OCI-LY3 (cell line): ENCODE results near the gene MACROD2.

Source experiments
- H2AFZ ChIP-seq: fragments of 200-600, 300-600 bp; shearing (Covaris generic); 2 replicates; pipeline ENCODE4 v1.6.0; 2014; ENCODE audit warnings: antibody characterized with exemption, low read depth, low read length
- H3K27ac ChIP-seq: fragments of 200-600, 300-600 bp; sonication (generic); 2 replicates; pipeline ENCODE4 v1.5.1; 2014; ENCODE audit warnings: mild to moderate bottlenecking, low read length, moderate library complexity, mixed read lengths
- H3K27me3 ChIP-seq: fragments of 200-600, 300-600 bp; sonication (generic); 2 replicates; pipeline ENCODE4 v1.6.1; 2014; ENCODE audit warnings: low read depth, low read length, mixed read lengths
- H3K36me3 ChIP-seq: fragments of 200-600, 300-600 bp; sonication (generic); replicated peaks from 2 replicates; pipeline ENCODE3; 2014; ENCODE audit warnings: low read depth, low read length, mixed read lengths
- H3K4me1 ChIP-seq: fragments of 300-600, 200-600 bp; sonication (generic); 2 replicates; pipeline ENCODE4 v1.6.1; 2014; ENCODE audit warnings: low read length, mixed read lengths
- H3K4me2 ChIP-seq: fragments of 200-600, 300-600 bp; sonication (generic); 2 replicates; pipeline ENCODE4 v1.6.1; 2014; ENCODE audit warnings: low read length, mixed read lengths
- H3K4me3 ChIP-seq: fragments of 300-600, 200-600 bp; sonication (generic); 2 replicates; pipeline ENCODE4 v1.5.1; 2014; ENCODE audit warnings: antibody characterized with exemption, mild to moderate bottlenecking, low read length, moderate library complexity
- H3K79me2 ChIP-seq: fragments of 300-600, 200-600 bp; shearing (Covaris generic); 2 replicates; pipeline ENCODE4 v1.6.1; 2014; ENCODE audit warnings: mild to moderate bottlenecking, low read length, mixed read lengths
- H3K9ac ChIP-seq: fragments of 300-600, 200-600 bp; shearing (Covaris generic); 2 replicates; pipeline ENCODE4 v1.6.0; 2014; ENCODE audit warnings: mild to moderate bottlenecking, low read length, moderate library complexity
- H3K9me3 ChIP-seq: fragments of 200-600, 300-600 bp; shearing (Covaris generic); 2 replicates; pipeline ENCODE4 v1.6.1; 2014; ENCODE audit warnings: low read length, mixed read lengths; ENCODE audit not compliant: insufficient read depth
- H4K20me1 ChIP-seq: fragments of 200-600, 300-600 bp; sonication (generic); 2 replicates; pipeline ENCODE4 v1.6.1; 2016; ENCODE audit warnings: low read length, mixed read lengths; ENCODE audit not compliant: insufficient read depth
- EZH2phosphoT487 ChIP-seq: fragments of 200-600 bp; shearing (Covaris generic); IDR thresholded peaks from 2 replicates; pipeline ENCODE4 v1.6.1; 2018; ENCODE audit warnings: antibody characterized with exemption, mixed run types, low read depth
- TF ChIP-seq, protein P1 (sequence below): fragments of 200-600, 300-600 bp; sonication (generic); IDR thresholded peaks from 2 replicates; pipeline ENCODE4 v1.5.1; 2014; ENCODE audit warnings: antibody characterized with exemption, low read length, low read depth

Gene MACROD2

DNA sequence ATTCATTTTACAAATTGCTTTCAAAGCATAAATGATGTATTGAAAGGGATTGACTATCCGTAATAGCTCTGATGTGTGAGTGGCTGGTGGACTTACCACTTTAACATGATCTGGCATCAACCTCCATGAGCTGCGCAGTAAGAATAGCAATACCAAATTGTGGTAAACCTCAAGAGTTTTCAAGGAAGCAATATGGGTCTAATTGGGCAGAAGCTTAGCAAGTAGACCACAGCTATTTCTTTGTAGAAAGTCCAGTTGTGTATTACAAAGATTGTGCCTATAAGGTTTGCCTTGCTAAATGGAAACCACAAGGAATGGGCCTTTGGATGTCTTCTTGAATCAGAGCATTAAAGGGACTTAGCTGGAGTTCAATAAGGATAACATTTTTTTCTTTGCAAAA is 1841.3 kb downstream of the MACROD2 start:
- no peak overlapping the region for H3K4me3 ChIP-seq
- no peak overlapping the region for H2AFZ ChIP-seq
- H4K20me1 ChIP-seq: no peaks in the 10 kb centered on the region
- no peak for TF ChIP-seq EZH2phosphoT487
- no peaks in the 10 kb centered on the region for H3K4me1 ChIP-seq
- H3K27me3 ChIP-seq: 0 out of 2 replicates have a peak, but pooled peaks cover 6% of the 10 kb centered on the region
- H3K79me2 ChIP-seq: no peaks in the 10 kb centered on the region
- H3K36me3 ChIP-seq: peaks cover 3% of the 10 kb centered on the region
- H3K27ac ChIP-seq: no peak overlapping the region
- H3K9ac ChIP-seq: no peak overlapping the region
- H3K4me2 ChIP-seq: no peak overlapping the region
- H3K9me3 ChIP-seq: peaks cover 8% of the 10 kb centered on the region; the same call in 1 of the 2 replicates

DNA sequence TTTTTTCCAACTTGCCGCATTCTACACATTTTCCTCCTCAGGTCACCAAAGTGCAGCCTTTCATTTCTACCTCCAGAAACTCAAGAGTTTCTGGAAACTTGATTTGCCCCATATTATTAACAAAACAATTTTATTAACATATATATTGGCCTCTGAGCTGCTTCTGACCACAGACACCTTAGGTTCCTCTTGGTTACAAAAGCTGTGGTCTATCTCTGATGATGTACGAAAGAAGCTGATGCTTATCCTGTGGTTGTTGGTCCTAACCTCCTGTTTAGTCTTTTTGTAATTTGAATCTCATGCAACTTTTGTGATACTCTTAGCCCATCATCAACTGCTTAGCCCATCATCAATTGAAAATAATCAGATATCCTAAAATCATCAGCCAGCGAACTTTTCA is 1842.2 kb downstream of the MACROD2 start:
- Histone ChIP-seq H3K9ac (no peak overlapping the region), H3K4me1 (no peaks in the 10 kb centered on the region), H2AFZ (no peak overlapping the region), H3K27ac (no peak overlapping the region), H3K36me3 (peaks cover 3% of the 10 kb centered on the region), H3K4me3 (no peak overlapping the region), H3K79me2 (no peaks in the 10 kb centered on the region), H4K20me1 (no peaks in the 10 kb centered on the region), H3K4me2 (no peak overlapping the region), H3K9me3 (peaks cover 8% of the 10 kb centered on the region; the same call in 1 of the 2 replicates), H3K27me3 (0 out of 2 replicates have a peak, but pooled peaks cover 6% of the 10 kb centered on the region)
- no peak for TF ChIP-seq EZH2phosphoT487
- TF ChIP-seq, protein P1, sequence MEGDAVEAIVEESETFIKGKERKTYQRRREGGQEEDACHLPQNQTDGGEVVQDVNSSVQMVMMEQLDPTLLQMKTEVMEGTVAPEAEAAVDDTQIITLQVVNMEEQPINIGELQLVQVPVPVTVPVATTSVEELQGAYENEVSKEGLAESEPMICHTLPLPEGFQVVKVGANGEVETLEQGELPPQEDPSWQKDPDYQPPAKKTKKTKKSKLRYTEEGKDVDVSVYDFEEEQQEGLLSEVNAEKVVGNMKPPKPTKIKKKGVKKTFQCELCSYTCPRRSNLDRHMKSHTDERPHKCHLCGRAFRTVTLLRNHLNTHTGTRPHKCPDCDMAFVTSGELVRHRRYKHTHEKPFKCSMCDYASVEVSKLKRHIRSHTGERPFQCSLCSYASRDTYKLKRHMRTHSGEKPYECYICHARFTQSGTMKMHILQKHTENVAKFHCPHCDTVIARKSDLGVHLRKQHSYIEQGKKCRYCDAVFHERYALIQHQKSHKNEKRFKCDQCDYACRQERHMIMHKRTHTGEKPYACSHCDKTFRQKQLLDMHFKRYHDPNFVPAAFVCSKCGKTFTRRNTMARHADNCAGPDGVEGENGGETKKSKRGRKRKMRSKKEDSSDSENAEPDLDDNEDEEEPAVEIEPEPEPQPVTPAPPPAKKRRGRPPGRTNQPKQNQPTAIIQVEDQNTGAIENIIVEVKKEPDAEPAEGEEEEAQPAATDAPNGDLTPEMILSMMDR: no peak

DNA sequence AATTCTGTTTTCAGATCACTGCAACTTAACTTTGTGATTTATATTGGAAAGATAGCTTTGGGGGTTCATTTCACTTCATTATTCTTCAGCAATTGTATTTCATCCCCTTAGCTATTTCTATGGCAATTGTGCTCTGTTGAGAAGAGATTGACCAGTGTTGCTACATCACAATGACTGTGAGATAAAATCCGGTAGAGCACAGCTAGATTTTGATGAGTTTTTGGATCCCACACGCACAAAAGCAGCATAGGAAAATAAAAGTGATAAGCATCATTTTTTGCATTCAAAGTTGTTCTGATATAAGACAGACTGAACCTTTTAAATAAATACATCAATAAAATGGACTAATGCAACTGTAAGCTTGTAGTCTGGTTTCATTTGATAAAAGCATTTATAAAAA is 1843.2 kb downstream of the MACROD2 start:
- Histone ChIP-seq H4K20me1 (no peaks in the 10 kb centered on the region), H3K79me2 (no peaks in the 10 kb centered on the region), H3K4me2 (no peak overlapping the region), H3K4me1 (peaks cover 8% of the 10 kb centered on the region), H3K36me3 (peaks cover 3% of the 10 kb centered on the region), H3K9me3 (peaks cover 8% of the 10 kb centered on the region; the same call in 1 of the 2 replicates), H3K27ac (no peak overlapping the region), H3K27me3 (0 out of 2 replicates have a peak, but pooled peaks cover 6% of the 10 kb centered on the region), H2AFZ (no peak overlapping the region), H3K9ac (no peak overlapping the region), H3K4me3 (no peak overlapping the region)
- TF ChIP-seq EZH2phosphoT487: no peak
- TF ChIP-seq, protein P1: no peak

DNA sequence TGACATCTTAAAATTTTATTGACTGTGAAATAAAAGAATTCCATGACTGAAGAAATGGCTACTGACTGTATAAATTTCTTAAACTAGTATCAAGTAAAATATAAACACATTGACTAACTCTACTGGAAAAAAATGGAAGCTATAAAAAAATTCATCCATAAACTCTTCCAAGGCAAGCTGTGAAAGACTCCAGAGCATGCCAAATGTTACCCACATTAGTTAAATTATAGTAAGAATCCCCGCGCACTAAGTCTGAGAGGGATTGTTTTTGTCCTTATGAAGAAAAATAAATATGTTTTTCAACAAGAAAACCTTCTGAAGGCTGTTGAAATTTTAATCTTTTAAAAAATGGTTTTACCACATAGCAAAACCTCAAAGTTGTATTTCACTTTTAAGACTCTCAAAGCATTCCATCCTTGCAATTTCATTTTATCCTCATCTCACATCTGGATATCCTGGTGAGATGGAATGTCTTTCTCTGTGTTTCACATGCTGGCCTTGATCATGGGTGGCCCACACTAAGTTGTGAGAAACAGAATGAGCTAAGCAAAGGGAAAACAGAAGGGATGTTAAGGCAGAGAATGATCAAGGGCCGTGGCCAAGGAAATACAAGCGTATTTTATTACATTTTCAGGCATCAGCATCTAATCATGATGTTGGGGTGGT is 1845.5 kb downstream of the MACROD2 start:
- H3K4me2 ChIP-seq: no peak overlapping the region

More for the DNA sequence above, 1845.5 kb downstream of the MACROD2 start:
- no peak overlapping the region for H2AFZ ChIP-seq
- no peak for TF ChIP-seq EZH2phosphoT487
- TF ChIP-seq, protein P1: no peak
- no peak overlapping the region for H3K4me3 ChIP-seq
- no peaks in the 10 kb centered on the region for H4K20me1 ChIP-seq
- peaks cover 16% of the 10 kb centered on the region for H3K4me1 ChIP-seq
- H3K9ac ChIP-seq: no peak overlapping the region
- 0 out of 2 replicates have a peak, but pooled peaks cover 6% of the 10 kb centered on the region for H3K27me3 ChIP-seq
- H3K9me3 ChIP-seq: peaks cover 8% of the 10 kb centered on the region; the same call in 1 of the 2 replicates
- H3K36me3 ChIP-seq: peaks cover 3% of the 10 kb centered on the region
- no peak overlapping the region for H3K27ac ChIP-seq
- H3K79me2 ChIP-seq: no peaks in the 10 kb centered on the region
